ENCODE data around the gene CLDN34.

Gene CLDN34

DNA sequence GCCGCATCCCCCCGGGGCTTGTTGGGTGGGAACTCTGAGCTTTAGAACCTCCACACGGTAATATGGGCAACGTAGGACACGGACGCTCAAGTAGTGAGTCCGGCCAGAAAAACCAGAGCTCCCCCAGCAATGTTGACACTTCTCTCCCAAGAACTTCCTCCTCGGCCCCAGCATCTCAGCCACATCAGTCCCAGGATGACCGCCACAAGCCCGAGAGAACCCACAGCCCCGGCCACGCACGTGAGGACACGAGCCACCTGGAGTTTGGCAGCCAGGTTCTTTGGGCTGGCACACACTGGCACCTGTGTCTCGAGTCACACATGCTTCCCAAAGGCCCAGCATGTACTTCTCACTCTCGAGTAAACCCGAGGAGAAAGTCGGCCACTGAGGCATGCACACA lies 16.3 kb downstream of the CLDN34 start:
- Histone ChIP-seq H3K4me2 (ENCODE audit: low read depth, low read length, poor library complexity, severe bottlenecking) (no peak overlapping the region), H3K27ac (ENCODE audit: low read depth, low read length) (no peak overlapping the region), H2AFZ (ENCODE audit: low read depth, low read length, severe bottlenecking) (no peak overlapping the region), H3K9ac (ENCODE audit: low read length) (no peak overlapping the region), H4K20me1 (ENCODE audit: low read depth, low read length) (no peaks in the 10 kb centered on the region), H3K36me3 (ENCODE audit: low read length) (no peaks in the 10 kb centered on the region), H3K9me3 (ENCODE audit: insufficient read depth, low read length) (no peaks in the 10 kb centered on the region), H3K27me3 (ENCODE audit: low read length) (no peaks in the 10 kb centered on the region), H3F3A (ENCODE audit: insufficient read depth) (peaks cover 8% of the 10 kb centered on the region; the same call in 1 of the 2 replicates), H3K9me2 (replicated peaks; ENCODE audit: insufficient read depth, low read length) (no peaks in the 10 kb centered on the region), H3K4me3 (ENCODE audit: insufficient read depth, low read length, poor library complexity, severe bottlenecking) (no peak overlapping the region), H3K79me2 (ENCODE audit: insufficient read depth, low read length) (no peaks in the 10 kb centered on the region)
- TF ChIP-seq EZH2phosphoT487 (conservative IDR thresholded peaks at IDR 0.05; ENCODE audit: low read length), result no peak
- TF ChIP-seq, protein P1, sequence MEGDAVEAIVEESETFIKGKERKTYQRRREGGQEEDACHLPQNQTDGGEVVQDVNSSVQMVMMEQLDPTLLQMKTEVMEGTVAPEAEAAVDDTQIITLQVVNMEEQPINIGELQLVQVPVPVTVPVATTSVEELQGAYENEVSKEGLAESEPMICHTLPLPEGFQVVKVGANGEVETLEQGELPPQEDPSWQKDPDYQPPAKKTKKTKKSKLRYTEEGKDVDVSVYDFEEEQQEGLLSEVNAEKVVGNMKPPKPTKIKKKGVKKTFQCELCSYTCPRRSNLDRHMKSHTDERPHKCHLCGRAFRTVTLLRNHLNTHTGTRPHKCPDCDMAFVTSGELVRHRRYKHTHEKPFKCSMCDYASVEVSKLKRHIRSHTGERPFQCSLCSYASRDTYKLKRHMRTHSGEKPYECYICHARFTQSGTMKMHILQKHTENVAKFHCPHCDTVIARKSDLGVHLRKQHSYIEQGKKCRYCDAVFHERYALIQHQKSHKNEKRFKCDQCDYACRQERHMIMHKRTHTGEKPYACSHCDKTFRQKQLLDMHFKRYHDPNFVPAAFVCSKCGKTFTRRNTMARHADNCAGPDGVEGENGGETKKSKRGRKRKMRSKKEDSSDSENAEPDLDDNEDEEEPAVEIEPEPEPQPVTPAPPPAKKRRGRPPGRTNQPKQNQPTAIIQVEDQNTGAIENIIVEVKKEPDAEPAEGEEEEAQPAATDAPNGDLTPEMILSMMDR (IDR thresholded peaks at IDR 0.05; ENCODE audit: insufficient read depth, low read length, poor library complexity, severe bottlenecking), result no peak

DNA sequence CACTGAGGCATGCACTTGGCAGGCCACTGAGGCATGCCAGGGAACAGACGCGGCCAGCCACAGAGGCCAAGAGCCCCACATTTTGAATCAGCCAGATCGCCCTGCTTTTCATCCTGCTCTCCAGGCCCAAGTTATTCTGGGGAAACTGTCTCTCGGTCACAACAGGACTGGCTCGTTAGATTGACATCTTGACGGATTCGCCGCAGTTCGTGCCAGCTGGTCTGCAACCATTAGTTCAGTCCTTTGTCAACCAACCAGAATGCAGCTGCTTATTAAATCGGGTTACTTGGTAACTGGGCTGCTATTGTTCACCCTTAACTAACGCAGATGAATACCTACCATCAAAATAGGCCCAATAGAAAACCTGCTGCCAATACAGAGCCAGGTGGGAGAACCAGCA lies 16.7 kb downstream of the CLDN34 start:
- Histone ChIP-seq H3K9ac (ENCODE audit: low read length) (no peak overlapping the region), H3K27ac (ENCODE audit: low read depth, low read length) (no peak overlapping the region), H3K4me2 (ENCODE audit: low read depth, low read length, poor library complexity, severe bottlenecking) (no peak overlapping the region), H3K27me3 (ENCODE audit: low read length) (no peaks in the 10 kb centered on the region), H3K9me3 (ENCODE audit: insufficient read depth, low read length) (no peaks in the 10 kb centered on the region), H2AFZ (ENCODE audit: low read depth, low read length, severe bottlenecking) (no peak overlapping the region), H3F3A (ENCODE audit: insufficient read depth) (peaks cover 8% of the 10 kb centered on the region; the same call in 1 of the 2 replicates), H3K79me2 (ENCODE audit: insufficient read depth, low read length) (no peaks in the 10 kb centered on the region), H3K4me3 (ENCODE audit: insufficient read depth, low read length, poor library complexity, severe bottlenecking) (no peak overlapping the region), H3K9me2 (replicated peaks; ENCODE audit: insufficient read depth, low read length) (no peaks in the 10 kb centered on the region), H4K20me1 (ENCODE audit: low read depth, low read length) (no peaks in the 10 kb centered on the region), H3K36me3 (ENCODE audit: low read length) (no peaks in the 10 kb centered on the region)
- TF ChIP-seq, protein P1 (IDR thresholded peaks at IDR 0.05; ENCODE audit: insufficient read depth, low read length, poor library complexity, severe bottlenecking), result no peak
- no peak for TF ChIP-seq EZH2phosphoT487 (conservative IDR thresholded peaks at IDR 0.05; ENCODE audit: low read length)

DNA sequence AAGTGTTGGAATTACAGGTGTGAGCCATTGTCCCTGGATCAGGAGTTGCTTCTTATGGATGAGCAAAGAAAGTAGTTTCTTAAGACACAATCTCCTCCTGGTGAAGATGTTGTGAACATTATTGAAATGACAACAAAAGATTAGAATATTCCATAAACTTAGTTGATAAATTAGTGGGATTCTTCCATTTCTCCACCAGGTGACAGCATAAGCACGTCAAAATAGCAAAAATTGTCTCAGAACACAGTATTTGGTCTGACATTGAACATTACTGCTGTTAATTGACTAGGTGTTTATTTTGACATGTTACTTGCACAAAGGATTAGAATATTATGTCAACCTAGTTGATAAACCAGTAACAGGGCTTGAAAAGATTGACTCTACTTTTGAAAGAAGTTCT lies 21.6 kb downstream of the CLDN34 start:
- Histone ChIP-seq H3K27ac (ENCODE audit: low read depth, low read length) (no peak overlapping the region), H3F3A (ENCODE audit: insufficient read depth) (no peaks in the 10 kb centered on the region), H3K36me3 (ENCODE audit: low read length) (no peaks in the 10 kb centered on the region), H3K27me3 (ENCODE audit: low read length) (no peaks in the 10 kb centered on the region), H4K20me1 (ENCODE audit: low read depth, low read length) (no peaks in the 10 kb centered on the region), H3K4me2 (ENCODE audit: low read depth, low read length, poor library complexity, severe bottlenecking) (no peak overlapping the region), H3K9me2 (replicated peaks; ENCODE audit: insufficient read depth, low read length) (no peaks in the 10 kb centered on the region), H3K4me3 (ENCODE audit: insufficient read depth, low read length, poor library complexity, severe bottlenecking) (no peak overlapping the region), H3K79me2 (ENCODE audit: insufficient read depth, low read length) (no peaks in the 10 kb centered on the region), H3K9me3 (ENCODE audit: insufficient read depth, low read length) (no peaks in the 10 kb centered on the region), H3K9ac (ENCODE audit: low read length) (no peak overlapping the region), H2AFZ (ENCODE audit: low read depth, low read length, severe bottlenecking) (no peak overlapping the region)
- TF ChIP-seq, protein P1 (IDR thresholded peaks at IDR 0.05; ENCODE audit: insufficient read depth, low read length, poor library complexity, severe bottlenecking), result peak; percentile 23
- TF ChIP-seq EZH2phosphoT487 (conservative IDR thresholded peaks at IDR 0.05; ENCODE audit: low read length), result no peak
